PC-3 (cell line): ENCODE results near the gene C15orf39.

Experiments used
- CTCF ChIP-seq: fragments of 300-600 bp; sonication (generic); conservative IDR thresholded peaks from 2 replicates; pipeline ENCODE4 v1.5.1; 2017; ENCODE audit warnings: antibody characterized with exemption, low read depth, mild to moderate bottlenecking, low read length
- EZH2 ChIP-seq: fragments of 300-600 bp; sonication (generic); IDR thresholded peaks from one replicate; pipeline ENCODE4 v1.6.1; 2017; ENCODE audit warnings: antibody characterized with exemption, mild to moderate bottlenecking, low read length; ENCODE audit not compliant: unreplicated experiment
- EZH2phosphoT487 ChIP-seq: fragments of 300-600 bp; sonication (generic); IDR thresholded peaks from 2 replicates; pipeline ENCODE4 v1.6.1; 2018; ENCODE audit warnings: mild to moderate bottlenecking, antibody characterized with exemption, low read length, borderline replicate concordance

- TF ChIP-seq CTCF, result no peak
- TF ChIP-seq EZH2, result no peak
- no peak for TF ChIP-seq EZH2phosphoT487
These were observed 27.7 kb downstream of the C15orf39 start for GRCh38 chr15:75229191-75230015.
